Vagina (tissue), 2 donors: Measurements from ENCODE around the gene BAAT.

ENCODE experiments used
- POLR2A ChIP-seq, 2 donors: fragments of 450-650 bp; IDR thresholded peaks; one replicate each; pipeline ENCODE4 v1.6.1; 2017; ENCODE audit warnings: antibody characterized with exemption in 2 of 2, mild to moderate bottlenecking in 2 of 2, moderate library complexity in 2 of 2
- POLR2AphosphoS5 ChIP-seq, 2 donors: sonication (generic); formaldehyde crosslinking; IDR thresholded peaks; one replicate each; pipeline ENCODE4 v1.9.0; 2017; ENCODE audit warnings: antibody characterized with exemption in 2 of 2, mild to moderate bottlenecking in 2 of 2, low read depth in 1 of 2; ENCODE audit not compliant: insufficient read depth in 1 of 2
- TF ChIP-seq, protein P1 (sequence below), 3 experiments: fragments of 450-650 bp in 2 of 3; fragments of 200-600 bp in 1 of 3; sonication (generic) in 1 of 3; IDR thresholded peaks; one replicate each; pipeline ENCODE4 v1.5.1; 2017 to 2019; ENCODE audit warnings: antibody characterized with exemption in 3 of 3, mild to moderate bottlenecking in 2 of 3, moderate library complexity in 2 of 3

GRCh38 chr9:101326501-101326900 lies 58.3 kb downstream of the BAAT start:
- no peak for TF ChIP-seq POLR2A (IDR thresholded peaks at IDR 0.05)
- TF ChIP-seq, protein P1, sequence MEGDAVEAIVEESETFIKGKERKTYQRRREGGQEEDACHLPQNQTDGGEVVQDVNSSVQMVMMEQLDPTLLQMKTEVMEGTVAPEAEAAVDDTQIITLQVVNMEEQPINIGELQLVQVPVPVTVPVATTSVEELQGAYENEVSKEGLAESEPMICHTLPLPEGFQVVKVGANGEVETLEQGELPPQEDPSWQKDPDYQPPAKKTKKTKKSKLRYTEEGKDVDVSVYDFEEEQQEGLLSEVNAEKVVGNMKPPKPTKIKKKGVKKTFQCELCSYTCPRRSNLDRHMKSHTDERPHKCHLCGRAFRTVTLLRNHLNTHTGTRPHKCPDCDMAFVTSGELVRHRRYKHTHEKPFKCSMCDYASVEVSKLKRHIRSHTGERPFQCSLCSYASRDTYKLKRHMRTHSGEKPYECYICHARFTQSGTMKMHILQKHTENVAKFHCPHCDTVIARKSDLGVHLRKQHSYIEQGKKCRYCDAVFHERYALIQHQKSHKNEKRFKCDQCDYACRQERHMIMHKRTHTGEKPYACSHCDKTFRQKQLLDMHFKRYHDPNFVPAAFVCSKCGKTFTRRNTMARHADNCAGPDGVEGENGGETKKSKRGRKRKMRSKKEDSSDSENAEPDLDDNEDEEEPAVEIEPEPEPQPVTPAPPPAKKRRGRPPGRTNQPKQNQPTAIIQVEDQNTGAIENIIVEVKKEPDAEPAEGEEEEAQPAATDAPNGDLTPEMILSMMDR (IDR thresholded peaks at IDR 0.05) = no peak
- no peak for TF ChIP-seq POLR2AphosphoS5 (IDR thresholded peaks at IDR 0.05; ENCODE audit: insufficient read depth in 1 of 2, low read depth in 1 of 2)
